Raji (cell line): ENCODE measurements around the gene SEC31B.

Experiments used
- POLR2A ChIP-seq: IDR thresholded peaks from 2 replicates; pipeline ENCODE4 v1.6.1; 2011; ENCODE audit warnings: low read depth, low read length, control low read depth; ENCODE audit not compliant: insufficient read depth

SEC31B gene

DNA sequence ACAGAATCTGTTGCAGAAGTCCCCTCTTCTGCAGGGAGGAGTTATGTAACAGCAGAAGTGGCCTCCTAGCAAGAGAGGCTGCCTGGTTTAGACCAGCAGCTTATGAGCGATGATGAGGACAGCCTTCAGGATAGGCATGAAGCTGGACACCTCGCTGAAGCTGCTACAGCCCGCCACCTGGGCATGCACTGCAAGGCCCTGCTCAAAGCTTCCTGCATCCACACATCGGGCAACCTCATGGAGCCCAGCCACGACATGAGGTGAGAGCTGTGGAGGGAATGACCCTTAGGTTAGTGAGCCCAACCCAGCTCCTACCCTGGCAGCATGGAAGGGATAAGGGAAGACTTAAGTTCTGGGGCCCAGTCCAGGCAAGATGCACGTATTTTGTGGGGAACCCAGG is 32.1 kb downstream of the SEC31B start:
- no peak for TF ChIP-seq POLR2A

DNA sequence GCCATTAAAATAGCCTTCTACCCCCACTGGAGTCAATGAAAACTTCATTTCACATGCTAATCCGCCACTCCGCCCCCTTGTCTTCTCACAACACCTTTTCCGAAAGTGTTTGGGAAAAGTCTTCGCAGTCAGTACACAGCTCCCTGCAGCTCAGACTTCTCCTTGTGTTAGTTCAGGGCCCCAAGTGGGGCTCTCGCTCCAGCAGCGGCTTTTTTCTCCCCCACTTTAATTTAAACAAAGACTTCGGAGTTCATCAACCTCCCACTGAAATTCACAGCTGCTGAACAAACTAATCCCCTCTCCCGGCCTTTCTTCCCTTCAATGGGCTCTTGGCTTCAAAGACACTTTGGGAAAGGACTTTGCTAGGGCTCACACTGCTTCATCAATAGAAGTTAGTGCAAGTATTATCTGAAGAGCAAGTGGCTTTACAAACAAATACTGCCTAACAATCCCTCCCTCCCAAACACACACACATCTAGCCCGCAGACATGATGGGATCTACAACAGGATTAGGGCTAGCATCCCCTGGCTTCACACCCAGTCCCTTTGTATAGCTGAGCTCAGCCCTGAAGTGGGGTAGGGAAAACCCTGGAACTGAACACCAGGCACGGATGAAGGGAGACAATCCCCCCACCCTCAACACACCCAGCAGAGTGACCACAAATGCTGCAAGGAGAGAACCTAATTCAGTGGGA is 33.7 kb downstream of the SEC31B start:
- no peak for TF ChIP-seq POLR2A

DNA sequence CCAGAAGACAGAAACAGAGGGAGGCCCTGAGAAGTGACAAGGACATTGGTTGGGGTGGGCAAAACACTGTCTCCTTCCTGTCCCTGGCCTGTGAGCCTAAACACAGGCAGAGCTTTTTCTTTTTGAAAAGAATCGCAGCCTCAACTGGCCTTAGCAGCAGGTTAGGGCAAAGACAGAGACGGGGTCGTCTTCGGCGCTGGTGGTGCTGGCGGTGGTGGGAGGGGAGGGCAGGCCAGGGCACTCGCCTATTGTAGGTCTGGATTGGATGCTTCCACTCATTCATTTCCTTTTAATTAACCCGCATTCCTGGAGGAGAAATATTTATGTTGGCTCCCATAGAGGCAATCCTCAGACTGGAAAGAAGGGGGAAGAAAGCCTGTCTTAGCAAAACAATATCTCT is 34.3 kb downstream of the SEC31B start:
- TF ChIP-seq POLR2A: no peak

DNA sequence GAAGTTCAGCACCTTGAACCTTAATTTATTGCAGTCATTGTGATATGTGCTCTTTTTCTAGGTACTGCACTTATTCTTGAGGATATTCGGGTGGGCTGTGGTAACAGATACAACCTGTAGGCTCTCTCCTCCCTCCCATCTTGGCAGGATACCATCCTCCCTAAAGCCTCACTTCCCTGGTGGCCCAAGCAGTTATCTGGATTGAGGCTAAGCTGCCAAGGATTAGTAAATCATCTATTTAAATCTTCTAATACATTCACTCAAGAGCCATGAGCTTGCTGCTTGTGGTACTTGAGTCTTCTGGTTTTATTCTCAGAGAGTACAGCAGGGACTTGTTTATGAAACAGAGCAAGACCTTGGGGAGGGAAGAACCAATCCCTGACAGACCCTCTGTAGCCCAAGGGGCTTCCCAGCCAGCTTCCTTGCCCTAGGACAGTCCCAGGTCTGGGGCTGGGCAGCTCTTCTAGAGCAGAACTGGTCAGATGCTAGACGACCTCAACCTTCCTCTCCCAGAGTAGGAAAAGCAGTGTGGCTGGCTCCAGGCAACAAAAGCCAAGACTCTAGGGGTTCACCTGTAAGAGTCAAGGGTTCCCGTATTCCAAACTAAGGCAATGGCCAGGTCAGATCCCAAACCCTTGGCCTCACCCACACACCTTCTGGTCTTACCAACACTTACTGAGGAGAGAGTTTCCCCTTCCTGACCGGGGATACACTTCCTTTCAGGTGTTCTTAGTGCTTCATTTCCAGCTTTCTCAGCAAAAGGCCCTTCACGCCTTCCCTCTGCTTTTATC is 35.6 kb downstream of the SEC31B start:
- TF ChIP-seq POLR2A: no peak

- no peak for TF ChIP-seq POLR2A
Observed at GRCh38 chr10:100482834-100483185, 36.9 kb downstream of the SEC31B start.

DNA sequence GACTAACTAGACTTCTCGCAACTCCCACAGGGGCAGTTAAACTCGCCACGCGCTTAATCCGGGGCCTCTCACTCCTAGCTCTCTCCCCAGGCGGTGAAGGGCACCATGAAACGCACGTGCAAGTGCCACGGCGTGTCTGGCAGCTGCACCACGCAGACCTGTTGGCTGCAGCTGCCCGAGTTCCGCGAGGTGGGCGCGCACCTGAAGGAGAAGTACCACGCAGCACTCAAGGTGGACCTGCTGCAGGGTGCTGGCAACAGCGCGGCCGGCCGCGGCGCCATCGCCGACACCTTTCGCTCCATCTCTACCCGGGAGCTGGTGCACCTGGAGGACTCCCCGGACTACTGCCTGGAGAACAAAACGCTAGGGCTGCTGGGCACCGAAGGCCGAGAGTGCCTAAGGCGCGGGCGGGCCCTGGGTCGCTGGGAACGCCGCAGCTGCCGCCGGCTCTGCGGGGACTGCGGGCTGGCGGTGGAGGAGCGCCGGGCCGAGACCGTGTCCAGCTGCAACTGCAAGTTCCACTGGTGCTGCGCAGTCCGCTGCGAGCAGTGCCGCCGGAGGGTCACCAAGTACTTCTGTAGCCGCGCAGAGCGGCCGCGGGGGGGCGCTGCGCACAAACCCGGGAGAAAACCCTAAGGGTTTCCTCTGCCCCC is 37.4 kb downstream of the SEC31B start:
- no peak for TF ChIP-seq POLR2A

DNA sequence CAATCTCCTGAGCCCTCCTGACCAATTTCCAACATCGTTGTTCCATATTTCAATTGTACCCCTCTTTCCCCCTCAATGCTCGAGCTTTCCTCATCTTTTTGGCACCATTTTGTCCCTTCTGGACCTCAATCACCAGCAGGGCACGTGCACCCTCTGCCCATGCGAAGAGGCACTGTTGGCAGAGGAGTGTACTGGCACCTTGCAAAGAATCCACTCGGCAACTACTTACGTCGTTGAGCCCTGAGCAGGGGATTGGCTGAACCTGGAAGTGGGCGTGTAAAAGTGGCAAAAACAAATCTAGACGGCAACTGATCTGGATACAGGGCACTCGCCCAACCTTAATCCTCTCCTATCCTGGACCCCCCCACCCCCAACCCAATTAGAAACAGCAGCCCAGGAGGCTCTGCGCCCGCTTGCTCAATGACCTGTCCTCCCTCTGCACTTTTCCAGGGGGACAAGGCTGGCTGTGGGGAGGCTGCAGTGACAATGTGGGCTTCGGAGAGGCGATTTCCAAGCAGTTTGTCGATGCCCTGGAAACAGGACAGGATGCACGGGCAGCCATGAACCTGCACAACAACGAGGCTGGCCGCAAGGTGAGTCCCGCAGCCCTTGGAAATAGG is 38.1 kb downstream of the SEC31B start:
- no peak for TF ChIP-seq POLR2A

- TF ChIP-seq POLR2A: no peak
Observed at GRCh38 chr10:100480002-100480401, 39.7 kb downstream of the SEC31B start.

DNA sequence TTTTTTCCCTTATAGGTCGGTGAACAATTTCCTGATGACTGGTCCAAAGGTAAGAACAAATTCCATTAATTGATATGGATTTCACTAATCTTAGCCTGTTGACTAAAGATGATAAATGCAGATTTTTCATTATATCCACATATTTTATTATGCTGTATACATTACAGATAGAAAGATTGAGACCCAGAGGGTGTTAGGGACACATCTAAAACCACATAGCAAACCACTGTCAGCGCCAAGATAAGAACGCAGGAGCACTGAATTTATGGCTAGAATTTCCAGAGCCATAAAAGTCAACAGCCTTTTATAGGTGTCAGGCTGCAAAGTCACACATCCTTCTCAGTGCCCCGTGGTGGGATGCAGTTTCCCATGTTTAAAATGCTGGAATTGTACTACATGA is 40.6 kb downstream of the SEC31B start:
- no peak for TF ChIP-seq POLR2A

GRCh38 chr10:100477970-100478369 is 41.7 kb downstream of the SEC31B start:
- TF ChIP-seq POLR2A: no peak

DNA sequence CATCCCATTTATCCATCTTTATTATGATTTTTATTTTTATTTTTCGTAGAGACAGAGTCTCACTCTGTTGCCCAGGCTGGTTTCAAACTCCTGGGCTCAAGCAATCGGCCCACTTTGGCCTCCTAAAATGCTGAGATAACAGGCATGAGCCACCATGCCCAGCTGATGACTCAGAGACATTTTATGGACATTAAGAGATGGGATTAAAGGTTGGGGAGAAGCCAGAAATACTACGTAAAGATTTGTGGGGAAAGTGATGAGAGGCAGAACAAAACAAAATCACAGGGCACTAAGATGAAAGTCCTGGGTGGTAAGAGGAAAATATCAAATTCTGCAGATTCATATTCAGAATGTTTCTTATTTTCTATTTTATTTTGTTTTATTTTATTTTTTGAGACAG is 49.3 kb downstream of the SEC31B start:
- TF ChIP-seq POLR2A: no peak

GRCh38 chr10:100469756-100470155 is 49.9 kb downstream of the SEC31B start:
- no peak for TF ChIP-seq POLR2A

DNA sequence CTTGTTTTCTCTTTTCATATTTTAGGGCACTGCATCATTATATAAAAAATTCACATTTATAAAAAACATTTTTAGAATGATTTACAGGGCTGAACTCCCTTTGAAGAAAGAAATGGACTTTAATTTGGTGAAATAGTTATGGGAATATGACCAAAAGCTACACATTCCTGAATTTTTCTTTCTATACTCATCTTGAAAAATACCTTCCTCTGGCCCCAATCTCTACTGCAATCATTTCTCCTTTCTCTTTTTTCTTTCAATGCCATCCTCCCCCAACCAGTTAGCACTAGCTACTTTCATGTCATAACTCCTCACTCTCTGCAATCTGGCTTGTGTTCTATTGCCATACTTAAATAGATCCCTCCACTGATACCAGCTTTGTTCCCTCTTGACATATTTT is 50.7 kb downstream of the SEC31B start:
- no peak for TF ChIP-seq POLR2A

GRCh38 chr10:100468322-100468721 is 51.3 kb downstream of the SEC31B start:
- TF ChIP-seq POLR2A: no peak

DNA sequence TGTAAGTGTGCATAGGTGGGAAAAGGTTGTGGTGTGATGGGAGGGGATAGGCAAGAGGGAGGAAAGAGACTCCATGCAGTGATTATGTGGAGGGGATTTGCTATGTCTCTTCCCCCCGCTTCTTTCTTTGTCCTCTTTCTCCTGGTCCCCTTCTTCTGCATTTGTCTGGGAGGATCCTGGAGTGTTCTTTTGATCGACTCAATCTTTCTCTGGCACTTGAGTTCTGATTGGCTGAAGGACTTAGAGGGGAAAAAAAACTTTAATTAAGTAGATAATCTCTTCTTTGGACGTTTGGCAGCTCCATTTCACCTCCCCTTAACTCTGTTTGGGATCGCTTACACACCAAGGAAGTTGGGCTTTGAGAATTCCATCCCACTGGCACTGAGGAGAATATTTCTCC is 57.0 kb downstream of the SEC31B start, which contains the start of gene WNT8B:
Gene WNT8B (plus strand): TSS at position 301 of the 400 bp plus-strand sequence. CDS start 160 bp downstream, outside the sequence.
- no peak for TF ChIP-seq POLR2A
